ENCODE results near the gene TAAR9. TPM values are rescaled to one million over a fixed set of nuclear protein-coding genes. Genes with fewer than 3 reads are reported as not detected.

Gene TAAR9, protein sequence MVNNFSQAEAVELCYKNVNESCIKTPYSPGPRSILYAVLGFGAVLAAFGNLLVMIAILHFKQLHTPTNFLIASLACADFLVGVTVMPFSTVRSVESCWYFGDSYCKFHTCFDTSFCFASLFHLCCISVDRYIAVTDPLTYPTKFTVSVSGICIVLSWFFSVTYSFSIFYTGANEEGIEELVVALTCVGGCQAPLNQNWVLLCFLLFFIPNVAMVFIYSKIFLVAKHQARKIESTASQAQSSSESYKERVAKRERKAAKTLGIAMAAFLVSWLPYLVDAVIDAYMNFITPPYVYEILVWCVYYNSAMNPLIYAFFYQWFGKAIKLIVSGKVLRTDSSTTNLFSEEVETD
- polyA plus RNA-seq (2013, experiment 1 of 2): not detected
- not detected for polyA plus RNA-seq (2013, experiment 2 of 2)

DNA sequence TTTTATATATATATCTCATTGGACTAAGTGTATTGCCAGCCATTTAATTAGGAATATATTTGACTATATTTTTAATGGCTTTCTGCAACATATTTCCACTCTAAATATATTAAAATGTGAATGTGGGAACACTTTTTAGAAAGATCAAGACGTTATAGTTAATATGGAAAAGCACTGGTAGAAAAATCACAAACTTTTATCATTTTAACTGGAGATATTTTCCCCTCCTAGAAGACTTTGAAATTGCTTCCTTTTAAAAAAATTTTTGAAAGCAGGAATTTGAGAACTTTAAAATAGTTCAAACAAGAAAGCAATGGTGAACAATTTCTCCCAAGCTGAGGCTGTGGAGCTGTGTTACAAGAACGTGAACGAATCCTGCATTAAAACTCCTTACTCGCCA, at the start of gene TAAR9:
Gene TAAR9 (plus strand): TSS at position 301 of the 400 bp plus-strand sequence. CDS start 13 bp downstream, at position 314.
- WGBS, 2 donors (ENCODE audit: extremely low coverage in 2 of 2, insufficient read length in 2 of 2, insufficient replicate concordance in 1 of 2): no CpG with 5 or more reads among the region's 4 CpGs
- Histone ChIP-seq H2BK12ac (ENCODE audit: low read length) (no peak within 1 kb of the TSS), H2BK15ac (ENCODE audit: low read length) (no peak within 1 kb of the TSS), H3K4me3 (ENCODE audit: low read length in 2 of 2) (no peak within 1 kb of the TSS), H4K91ac (ENCODE audit: low read depth, low read length, poor library complexity) (no peak within 1 kb of the TSS), H3K9me3 (replicated peaks in 1 of 2; ENCODE audit: control insufficient read depth in 2 of 2, insufficient read depth in 1 of 2, low read depth in 1 of 2, low read length in 2 of 2) (no peaks in the 10 kb centered on the region), H3K4me1 (ENCODE audit: control insufficient read depth in 2 of 2, insufficient read depth in 1 of 2, low read depth in 1 of 2, low read length in 2 of 2) (no peaks in the 10 kb centered on the region), H3K14ac (ENCODE audit: low read length) (no peak within 1 kb of the TSS), H2BK5ac (ENCODE audit: low read length) (no peak within 1 kb of the TSS), H2BK120ac (ENCODE audit: low read depth, low read length) (no peak within 1 kb of the TSS), H3K27ac (replicated peaks; ENCODE audit: low read length) (no peak within 1 kb of the TSS), H4K8ac (ENCODE audit: low read depth, low read length) (no peak within 1 kb of the TSS), H3K18ac (ENCODE audit: low read length) (no peak within 1 kb of the TSS), H3K36me3 (replicated peaks in 1 of 2; ENCODE audit: control insufficient read depth in 2 of 2, insufficient read depth in 2 of 2, low read length in 2 of 2) (no peaks in the 10 kb centered on the region), H3K27me3 (ENCODE audit: control insufficient read depth in 3 of 3, insufficient read depth in 3 of 3, low read depth in 1 of 3, low read length in 3 of 3) (no peaks in the 10 kb centered on the region), H3K23ac (ENCODE audit: low read depth, low read length, poor library complexity) (no peak within 1 kb of the TSS), H3K4ac (ENCODE audit: low read length) (no peak within 1 kb of the TSS), H3K79me1 (ENCODE audit: low read depth, low read length) (no peaks in the 10 kb centered on the region), H3K9ac (ENCODE audit: low read depth, low read length, poor library complexity) (no peak within 1 kb of the TSS), H3K4me2 (ENCODE audit: insufficient read depth, low read length, poor library complexity, severe bottlenecking) (no peak within 1 kb of the TSS), H2AK5ac (ENCODE audit: low read depth, low read length) (no peak within 1 kb of the TSS), H2AFZ (ENCODE audit: low read length) (no peak within 1 kb of the TSS)
- no peak for DNase-seq (ENCODE audit: low spot score)

DNA sequence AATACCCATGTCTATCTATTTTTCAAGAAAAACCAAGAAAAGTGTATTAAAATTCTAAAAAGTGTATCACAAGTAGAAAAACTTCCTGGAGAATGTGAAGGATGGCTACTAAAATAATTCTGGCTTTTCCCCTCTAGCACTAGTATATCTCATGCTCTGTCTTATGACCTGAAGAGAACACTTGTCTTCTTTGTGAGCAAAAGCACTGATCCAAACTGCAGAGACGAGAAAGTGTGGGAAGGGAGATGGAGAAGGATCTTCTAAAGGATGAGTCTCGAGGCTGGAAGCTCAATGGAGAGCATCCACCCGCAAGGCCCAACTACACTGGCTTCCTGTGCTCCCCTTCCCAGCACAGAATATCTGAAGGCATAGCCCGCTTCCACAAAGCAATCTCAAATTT, 48.7 kb upstream of the TAAR9 start:
- H2BK5ac ChIP-seq (ENCODE audit: low read length): no peak overlapping the region
- H2AFZ ChIP-seq (ENCODE audit: low read length): no peak overlapping the region
- DNase-seq (ENCODE audit: low spot score): no peak
- H3K4ac ChIP-seq (ENCODE audit: low read length): no peak overlapping the region
- no peak overlapping the region for H3K4me2 ChIP-seq (ENCODE audit: insufficient read depth, low read length, poor library complexity, severe bottlenecking)
- no peak overlapping the region for H2AK5ac ChIP-seq (ENCODE audit: low read depth, low read length)
- peaks cover under 1 to 6% of the 10 kb centered on the region in 2 donors for H3K9me3 ChIP-seq (replicated peaks in 1 of 2; ENCODE audit: control insufficient read depth in 2 of 2, insufficient read depth in 1 of 2, low read depth in 1 of 2, low read length in 2 of 2)
- H2BK120ac ChIP-seq (ENCODE audit: low read depth, low read length): no peak overlapping the region
- H3K9ac ChIP-seq (ENCODE audit: low read depth, low read length, poor library complexity): no peak overlapping the region
- H2BK12ac ChIP-seq (ENCODE audit: low read length): no peak overlapping the region
- peaks cover 0 to under 1% of the 10 kb centered on the region in 2 donors for H3K36me3 ChIP-seq (replicated peaks in 1 of 2; ENCODE audit: control insufficient read depth in 2 of 2, insufficient read depth in 2 of 2, low read length in 2 of 2)
- H3K27me3 ChIP-seq (ENCODE audit: control insufficient read depth in 3 of 3, insufficient read depth in 3 of 3, low read depth in 1 of 3, low read length in 3 of 3): no peaks in the 10 kb centered on the region
- no peak overlapping the region for H3K27ac ChIP-seq (replicated peaks; ENCODE audit: low read length)
- H3K4me3 ChIP-seq (ENCODE audit: low read length in 2 of 2): no peak overlapping the region
- no peak overlapping the region for H3K14ac ChIP-seq (ENCODE audit: low read length)
- peaks cover 0 to 5% of the 10 kb centered on the region in 2 donors for H3K4me1 ChIP-seq (ENCODE audit: control insufficient read depth in 2 of 2, insufficient read depth in 1 of 2, low read depth in 1 of 2, low read length in 2 of 2)
- no peak overlapping the region for H3K23ac ChIP-seq (ENCODE audit: low read depth, low read length, poor library complexity)
- H4K8ac ChIP-seq (ENCODE audit: low read depth, low read length): no peak overlapping the region
- H2BK15ac ChIP-seq (ENCODE audit: low read length): no peak overlapping the region
- WGBS, 2 donors (ENCODE audit: extremely low coverage in 2 of 2, insufficient read length in 2 of 2, insufficient replicate concordance in 1 of 2): no CpG with 5 or more reads among the region's 4 CpGs
- peaks cover 2% of the 10 kb centered on the region for H3K79me1 ChIP-seq (ENCODE audit: low read depth, low read length)
- no peak overlapping the region for H4K91ac ChIP-seq (ENCODE audit: low read depth, low read length, poor library complexity)
- H3K18ac ChIP-seq (ENCODE audit: low read length): no peak overlapping the region

DNA sequence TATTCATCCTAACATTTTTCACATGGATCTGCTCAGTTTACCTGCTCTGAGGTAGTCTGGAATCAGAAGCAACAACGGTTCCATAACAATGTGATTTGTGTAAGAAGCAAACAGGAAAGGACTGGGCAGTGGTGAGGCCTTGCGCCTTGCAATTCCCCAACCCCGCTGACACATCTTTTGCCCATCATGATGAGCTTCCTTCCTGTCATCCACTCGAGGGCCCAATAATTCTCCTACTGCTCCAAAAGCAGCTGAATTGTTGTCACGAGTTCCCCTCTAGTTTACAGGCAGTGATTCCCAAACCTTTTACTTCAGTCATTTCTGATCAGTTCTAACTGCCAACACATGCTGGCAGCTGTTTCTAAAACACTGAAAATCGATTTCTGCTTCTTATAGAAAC, 48.1 kb upstream of the TAAR9 start:
- no peak overlapping the region for H3K27ac ChIP-seq (replicated peaks; ENCODE audit: low read length)
- H3K4me2 ChIP-seq (ENCODE audit: insufficient read depth, low read length, poor library complexity, severe bottlenecking): no peak overlapping the region
- H2BK120ac ChIP-seq (ENCODE audit: low read depth, low read length): no peak overlapping the region
- H2BK15ac ChIP-seq (ENCODE audit: low read length): no peak overlapping the region
- no peak overlapping the region for H2AFZ ChIP-seq (ENCODE audit: low read length)
- H2BK5ac ChIP-seq (ENCODE audit: low read length): no peak overlapping the region
- no peak overlapping the region for H3K4ac ChIP-seq (ENCODE audit: low read length)
- H4K8ac ChIP-seq (ENCODE audit: low read depth, low read length): no peak overlapping the region
- H3K36me3 ChIP-seq (replicated peaks in 1 of 2; ENCODE audit: control insufficient read depth in 2 of 2, insufficient read depth in 2 of 2, low read length in 2 of 2): peaks cover 0 to 3% of the 10 kb centered on the region in 2 donors
- H3K9me3 ChIP-seq (replicated peaks in 1 of 2; ENCODE audit: control insufficient read depth in 2 of 2, insufficient read depth in 1 of 2, low read depth in 1 of 2, low read length in 2 of 2): peaks cover 2 to 6% of the 10 kb centered on the region in 2 donors
- no CpG with 5 or more reads among the region's 6 CpGs for WGBS, 2 donors (ENCODE audit: extremely low coverage in 2 of 2, insufficient read length in 2 of 2, insufficient replicate concordance in 1 of 2)
- no peak overlapping the region for H3K9ac ChIP-seq (ENCODE audit: low read depth, low read length, poor library complexity)
- peaks cover 4% of the 10 kb centered on the region for H3K79me1 ChIP-seq (ENCODE audit: low read depth, low read length)
- H3K14ac ChIP-seq (ENCODE audit: low read length): no peak overlapping the region
- H3K4me1 ChIP-seq (ENCODE audit: control insufficient read depth in 2 of 2, insufficient read depth in 1 of 2, low read depth in 1 of 2, low read length in 2 of 2): peaks cover 0 to 5% of the 10 kb centered on the region in 2 donors
- no peak overlapping the region for H4K91ac ChIP-seq (ENCODE audit: low read depth, low read length, poor library complexity)
- no peaks in the 10 kb centered on the region for H3K27me3 ChIP-seq (ENCODE audit: control insufficient read depth in 3 of 3, insufficient read depth in 3 of 3, low read depth in 1 of 3, low read length in 3 of 3)
- H3K23ac ChIP-seq (ENCODE audit: low read depth, low read length, poor library complexity): no peak overlapping the region
- H2AK5ac ChIP-seq (ENCODE audit: low read depth, low read length): no peak overlapping the region
- no peak overlapping the region for H3K4me3 ChIP-seq (ENCODE audit: low read length in 2 of 2)
- no peak for DNase-seq (ENCODE audit: low spot score)
- no peak overlapping the region for H2BK12ac ChIP-seq (ENCODE audit: low read length)
- no peak overlapping the region for H3K18ac ChIP-seq (ENCODE audit: low read length)

DNA sequence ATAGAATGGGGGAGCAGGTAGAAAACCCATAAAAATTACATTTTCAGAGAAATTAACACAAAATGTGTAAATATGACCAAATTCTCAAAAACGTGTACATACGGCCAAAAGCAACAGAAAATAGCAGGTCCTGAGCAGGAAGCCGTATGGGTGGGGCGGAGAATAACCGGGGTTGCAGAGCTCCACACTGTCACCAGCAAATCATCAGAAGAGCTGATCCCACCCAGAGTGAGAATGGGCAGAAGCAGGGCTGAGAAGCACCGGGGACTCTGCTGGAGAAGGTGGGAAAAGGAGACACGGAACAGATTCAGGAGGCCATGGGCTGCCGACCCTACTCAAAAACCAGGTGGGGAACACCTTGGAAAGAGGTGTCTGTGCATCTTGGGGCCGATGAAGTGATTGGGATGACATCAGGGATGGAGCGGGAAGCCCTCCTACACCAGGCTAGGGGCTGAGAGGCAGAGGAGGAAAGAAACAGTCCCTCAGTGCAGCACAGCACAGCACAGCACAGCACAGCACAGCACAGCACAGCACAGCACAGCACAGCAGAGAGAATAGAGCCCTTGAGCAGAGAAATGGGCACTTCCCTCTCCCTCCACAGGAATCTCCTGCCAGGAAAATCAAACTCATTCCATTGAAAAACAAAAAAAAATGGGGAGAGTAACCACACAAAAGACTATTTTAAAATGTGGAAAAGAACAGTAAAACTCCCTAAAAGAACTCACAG, 47.4 kb upstream of the TAAR9 start:
- Histone ChIP-seq H2BK12ac (ENCODE audit: low read length) (no peak overlapping the region), H2BK15ac (ENCODE audit: low read length) (no peak overlapping the region), H3K9ac (ENCODE audit: low read depth, low read length, poor library complexity) (no peak overlapping the region), H3K79me1 (ENCODE audit: low read depth, low read length) (peaks cover 4% of the 10 kb centered on the region), H3K4me1 (ENCODE audit: control insufficient read depth in 2 of 2, insufficient read depth in 1 of 2, low read depth in 1 of 2, low read length in 2 of 2) (peaks cover 0 to 5% of the 10 kb centered on the region in 2 donors), H3K4me2 (ENCODE audit: insufficient read depth, low read length, poor library complexity, severe bottlenecking) (no peak overlapping the region), H3K27ac (replicated peaks; ENCODE audit: low read length) (no peak overlapping the region), H2AK5ac (ENCODE audit: low read depth, low read length) (no peak overlapping the region), H3K36me3 (replicated peaks in 1 of 2; ENCODE audit: control insufficient read depth in 2 of 2, insufficient read depth in 2 of 2, low read length in 2 of 2) (peaks cover 0 to 3% of the 10 kb centered on the region in 2 donors), H3K4ac (ENCODE audit: low read length) (no peak overlapping the region), H3K4me3 (ENCODE audit: low read length in 2 of 2) (no peak overlapping the region), H4K8ac (ENCODE audit: low read depth, low read length) (peak overlapping the region; percentile 54), H2BK5ac (ENCODE audit: low read length) (peak overlapping the region; percentile 10), H4K91ac (ENCODE audit: low read depth, low read length, poor library complexity) (no peak overlapping the region), H3K18ac (ENCODE audit: low read length) (no peak overlapping the region), H3K23ac (ENCODE audit: low read depth, low read length, poor library complexity) (no peak overlapping the region), H3K27me3 (ENCODE audit: control insufficient read depth in 3 of 3, insufficient read depth in 3 of 3, low read depth in 1 of 3, low read length in 3 of 3) (no peaks in the 10 kb centered on the region), H2BK120ac (ENCODE audit: low read depth, low read length) (no peak overlapping the region), H2AFZ (ENCODE audit: low read length) (no peak overlapping the region), H3K14ac (ENCODE audit: low read length) (no peak overlapping the region), H3K9me3 (replicated peaks in 1 of 2; ENCODE audit: control insufficient read depth in 2 of 2, insufficient read depth in 1 of 2, low read depth in 1 of 2, low read length in 2 of 2) (peaks cover 2 to 6% of the 10 kb centered on the region in 2 donors)
- WGBS, 2 donors (ENCODE audit: extremely low coverage in 2 of 2, insufficient read length in 2 of 2, insufficient replicate concordance in 1 of 2): no CpG with 5 or more reads among the region's 10 CpGs
- no peak for DNase-seq (ENCODE audit: low spot score)

Data from neuronal stem cell (in vitro differentiated cells).